GM19035 (cell line): ENCODE results near the gene UBE2C.
"Not testable (repeated sequence)": the region's sequence is repeated elsewhere in the genome, so short reads cannot be mapped to it uniquely, and the experiment has no call there.

Experiments used
- ATAC-seq: cut with Tn5 transposase; IDR thresholded peaks from one replicate; pipeline ENCODE4 v1.9.1; 2021; ENCODE audit not compliant: unreplicated experiment

UBE2C gene

DNA sequence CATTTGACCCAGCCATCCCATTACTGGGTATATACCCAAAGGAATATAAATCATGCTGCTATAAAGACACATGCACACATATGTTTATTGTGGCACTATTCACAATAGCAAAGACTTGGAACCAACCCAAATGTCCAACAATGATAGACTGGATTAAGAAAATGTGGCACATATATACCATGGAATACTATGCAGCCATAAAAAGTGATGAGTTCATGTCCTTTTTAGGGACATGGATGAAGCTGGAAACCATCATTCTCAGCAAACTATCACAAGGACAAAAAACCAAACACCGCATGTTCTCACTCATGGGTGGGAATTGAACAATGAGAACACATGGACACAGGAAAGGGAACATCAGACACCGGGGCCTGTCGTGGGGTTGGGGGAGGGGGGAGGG lies 14.5 kb upstream of the UBE2C start:
- not testable (repeated sequence) for ATAC-seq

DNA sequence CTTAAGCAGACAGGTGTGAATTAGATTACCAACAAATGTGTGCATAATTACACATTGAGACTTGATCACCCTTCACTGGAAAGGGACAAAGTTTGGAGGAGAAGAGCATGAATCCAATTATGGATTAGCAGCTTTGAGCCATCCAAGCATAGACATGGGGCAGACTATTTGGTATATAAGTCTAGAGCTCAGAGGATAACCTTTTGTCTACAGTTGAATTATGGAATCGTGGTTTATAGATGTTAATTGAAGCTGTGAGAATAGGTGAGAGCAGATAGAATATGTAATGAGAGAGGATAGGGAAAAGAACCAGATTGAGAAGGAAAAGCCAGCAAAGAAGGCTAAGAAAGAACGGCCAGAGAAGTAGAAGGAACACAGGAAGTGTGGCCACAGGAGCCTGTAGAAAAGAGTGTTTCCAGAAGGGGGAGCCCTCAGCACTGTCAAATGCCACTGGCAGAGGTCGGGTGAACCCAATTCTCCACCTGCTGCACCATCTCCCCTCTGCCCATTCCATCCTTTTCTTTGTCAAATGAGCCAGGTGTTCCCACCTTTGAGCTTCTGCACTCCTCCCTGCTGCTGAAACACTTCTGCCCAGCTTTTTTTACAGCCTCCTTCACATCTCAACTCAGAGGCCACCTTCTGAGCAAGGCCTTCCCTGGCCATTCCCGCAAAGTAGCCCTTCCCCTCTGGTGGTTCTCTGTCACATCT lies 13.4 kb upstream of the UBE2C start:
- ATAC-seq: no peak

DNA sequence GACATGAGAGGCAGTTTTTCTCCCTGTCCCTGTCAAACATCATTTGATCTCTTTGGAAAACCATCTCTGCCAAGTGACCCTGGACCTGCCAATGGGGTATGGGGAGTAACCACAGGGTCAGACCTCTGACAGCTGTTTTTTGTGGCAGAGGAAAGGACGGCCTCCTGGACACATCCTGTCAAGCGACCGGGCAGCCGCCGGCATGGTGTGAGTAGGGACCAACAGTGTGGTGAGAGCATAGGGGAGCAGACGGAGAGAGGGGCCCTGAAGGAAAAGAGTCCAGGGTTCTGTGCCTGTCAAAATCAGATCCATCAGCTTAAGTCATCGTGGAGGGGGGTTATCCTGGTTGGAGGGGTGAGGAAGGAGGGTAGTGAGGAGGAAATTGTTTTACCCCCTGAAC lies 10.6 kb upstream of the UBE2C start:
- ATAC-seq: no peak

DNA sequence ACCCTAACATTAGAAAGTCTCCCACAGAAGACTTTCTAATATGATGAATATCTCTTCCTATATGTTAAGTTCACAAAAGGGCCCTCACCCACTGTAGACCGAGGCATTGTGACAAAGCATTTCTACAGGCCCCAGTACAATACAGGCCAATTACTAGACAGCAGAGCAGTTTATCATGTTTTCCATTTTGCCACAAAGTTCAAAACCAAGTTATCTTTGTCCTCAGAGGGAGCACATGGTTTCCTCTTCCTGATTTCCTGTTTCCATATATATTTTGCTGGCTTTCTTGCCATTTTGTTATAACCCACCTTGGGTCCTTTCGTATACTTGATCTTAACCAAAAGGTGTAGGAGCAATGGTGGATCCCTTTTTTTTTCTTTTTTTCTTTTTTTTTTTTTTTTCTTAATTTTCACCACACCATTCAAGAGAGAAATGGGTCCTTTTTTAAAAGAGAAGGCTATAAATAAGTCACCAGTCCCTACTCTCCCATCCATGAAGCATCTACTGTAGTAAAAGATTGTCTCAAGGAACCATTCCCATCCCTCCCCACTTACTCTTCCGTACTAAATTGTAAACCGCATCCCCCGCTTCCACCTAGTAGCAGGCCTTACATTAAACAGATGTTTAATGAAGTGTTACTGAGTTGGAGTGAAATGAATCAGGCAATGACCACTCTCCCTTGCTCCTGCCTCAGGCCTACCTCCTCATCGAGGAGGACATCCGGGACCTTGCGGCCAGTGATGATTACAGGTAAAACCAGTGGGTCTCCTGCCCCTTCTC lies 2.1 kb upstream of the UBE2C start:
- ATAC-seq: no peak

DNA sequence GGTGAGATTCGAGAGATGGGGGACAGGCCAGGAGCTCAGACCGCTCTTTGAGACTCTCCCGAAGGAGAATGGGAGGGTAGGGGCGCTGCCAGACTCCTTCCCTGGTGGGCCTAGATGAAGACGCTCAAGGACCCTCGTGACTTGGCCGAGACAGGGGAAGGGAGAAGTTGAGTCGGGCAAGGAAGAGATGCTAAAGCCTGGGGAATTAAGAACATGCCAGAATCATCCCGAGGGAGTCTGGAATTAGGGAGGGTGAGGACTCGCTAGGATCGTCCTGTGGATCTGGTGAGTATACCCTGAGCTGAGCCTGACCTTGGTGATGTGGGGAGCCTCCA lies 529 bp downstream of the UBE2C start:
- no peak for ATAC-seq

DNA sequence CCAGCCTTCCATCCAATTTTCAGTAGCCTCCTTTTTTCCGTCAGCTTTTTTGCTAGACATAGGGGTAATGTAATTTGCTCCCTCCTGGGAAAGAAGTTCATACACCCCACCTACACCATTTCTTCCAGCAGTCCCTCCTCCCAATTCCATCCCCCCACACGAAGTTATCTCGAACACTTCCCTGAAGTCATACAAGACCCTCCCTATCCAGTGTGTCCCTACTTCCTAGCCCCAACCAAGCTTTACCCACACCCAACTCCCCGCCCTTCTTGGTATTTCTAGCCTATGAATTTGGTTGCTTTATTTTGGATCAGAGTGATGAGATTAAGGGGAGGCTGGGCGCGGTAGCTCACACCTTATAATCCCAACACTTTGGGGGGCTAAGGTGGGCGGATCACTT lies 1.0 kb downstream of the UBE2C start:
- no peak for ATAC-seq

DNA sequence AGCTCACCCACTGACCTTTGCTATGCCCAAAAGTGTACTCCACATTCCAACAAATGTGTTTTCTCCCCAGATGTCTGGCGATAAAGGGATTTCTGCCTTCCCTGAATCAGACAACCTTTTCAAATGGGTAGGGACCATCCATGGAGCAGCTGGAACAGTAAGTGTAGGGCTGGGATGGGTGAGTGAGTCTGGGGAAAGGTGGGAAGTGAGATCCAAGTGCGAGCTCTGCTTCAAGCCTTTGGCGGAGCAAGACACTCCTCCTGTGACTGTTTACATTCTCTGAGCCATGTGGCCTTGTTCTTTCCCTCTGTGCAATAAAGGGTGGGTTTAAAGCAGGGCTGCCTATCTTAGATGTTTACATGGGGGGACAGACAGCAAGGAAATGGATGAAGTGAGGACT lies 1.9 kb downstream of the UBE2C start:
- ATAC-seq: no peak

DNA sequence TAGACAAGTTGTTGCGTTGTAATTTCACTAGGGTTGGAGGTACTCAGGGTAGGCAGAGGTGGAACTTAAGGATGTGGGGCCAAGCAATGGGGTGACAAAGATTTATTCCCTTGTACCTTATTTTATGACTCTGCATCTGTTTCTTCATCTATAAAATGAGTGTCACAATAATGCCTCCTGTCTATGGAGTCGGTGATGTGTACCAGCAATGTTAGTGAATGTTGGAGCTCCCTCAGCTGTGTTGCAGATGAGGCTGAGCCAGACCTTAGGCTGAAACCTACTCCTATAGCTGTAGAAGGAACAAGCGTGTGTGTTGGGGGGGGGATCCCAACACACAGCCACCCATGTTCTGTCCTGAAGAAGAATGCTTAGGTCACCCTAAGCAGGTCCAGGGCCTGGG lies 4.5 kb downstream of the UBE2C start:
- no peak for ATAC-seq

DNA sequence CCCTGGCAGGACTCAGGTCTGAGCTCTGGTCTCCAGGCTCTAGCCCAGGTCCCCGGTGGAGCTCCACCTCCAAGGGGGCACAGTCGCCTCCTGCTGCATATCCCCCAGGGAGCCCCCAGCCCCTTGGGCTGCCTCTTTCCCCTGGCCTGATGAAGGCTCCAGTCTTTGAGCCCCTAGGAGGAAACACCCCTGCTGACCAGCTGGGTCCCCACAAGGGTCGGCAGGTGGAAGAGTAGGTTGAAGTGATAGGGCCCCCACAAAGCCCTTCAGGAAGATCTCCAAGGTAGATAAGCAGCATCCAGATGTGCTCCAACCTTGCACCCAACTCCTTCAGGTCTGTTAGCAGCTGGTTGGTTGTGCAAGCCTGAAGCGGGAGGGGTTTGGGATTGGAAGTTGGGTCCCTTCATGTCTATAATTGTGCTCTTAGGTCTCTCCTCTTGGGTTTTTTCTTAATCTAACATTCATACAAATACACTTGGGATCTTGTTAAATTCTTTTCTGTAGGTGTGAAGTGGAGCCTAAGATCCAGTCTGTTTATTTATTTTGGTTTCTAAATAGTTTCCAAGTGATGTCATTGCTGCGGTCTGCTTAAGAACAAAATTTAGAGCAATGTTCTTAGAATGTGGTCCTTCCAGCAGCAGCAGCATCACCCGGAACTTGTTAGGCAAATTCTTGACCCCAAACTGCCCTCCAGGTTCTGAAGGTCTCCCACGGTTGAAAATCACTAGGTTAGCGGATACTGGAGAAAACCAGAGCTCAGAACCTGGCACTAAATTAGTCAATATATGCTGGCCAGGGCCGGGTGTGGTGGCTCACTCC lies 5.1 kb downstream of the UBE2C start:
- ATAC-seq: no peak

DNA sequence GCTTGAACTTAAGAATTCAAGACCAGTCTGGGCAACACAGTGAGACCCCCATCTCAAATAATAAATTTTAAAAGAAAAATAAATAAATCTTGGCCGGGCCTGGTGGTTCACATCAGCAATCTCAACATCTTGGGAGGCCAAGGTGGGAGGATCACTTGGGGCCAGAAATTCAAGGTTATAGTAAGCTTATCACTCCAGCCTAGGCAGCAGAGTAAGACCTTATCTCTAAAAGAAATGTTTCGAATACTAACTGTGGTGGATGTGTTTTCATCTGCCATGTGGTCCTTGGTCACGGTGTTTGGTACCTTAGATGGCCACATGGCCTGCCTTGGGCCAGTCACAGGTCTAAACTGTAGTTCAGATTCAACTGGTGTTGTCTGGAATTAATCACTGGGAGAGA lies 5.8 kb downstream of the UBE2C start:
- ATAC-seq: no peak

DNA sequence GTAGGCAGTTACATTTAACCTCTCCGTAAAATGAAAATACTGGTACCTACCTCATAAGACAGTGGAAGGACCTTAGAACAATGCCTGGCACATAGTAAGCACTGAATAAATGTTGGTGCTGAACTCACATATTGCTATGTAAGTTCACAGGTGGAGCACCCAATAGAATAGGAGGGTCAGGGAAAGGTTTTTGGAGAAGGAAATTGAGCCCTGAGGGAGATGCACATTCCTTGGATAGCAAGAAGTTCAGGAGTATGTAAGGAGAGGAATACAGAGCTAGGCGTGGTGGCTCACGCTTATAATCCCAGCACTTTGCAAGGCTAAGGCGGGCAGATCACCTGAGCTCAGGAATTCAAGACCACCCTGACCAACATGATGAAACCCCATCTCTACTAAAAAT lies 7.0 kb downstream of the UBE2C start:
- no peak for ATAC-seq

DNA sequence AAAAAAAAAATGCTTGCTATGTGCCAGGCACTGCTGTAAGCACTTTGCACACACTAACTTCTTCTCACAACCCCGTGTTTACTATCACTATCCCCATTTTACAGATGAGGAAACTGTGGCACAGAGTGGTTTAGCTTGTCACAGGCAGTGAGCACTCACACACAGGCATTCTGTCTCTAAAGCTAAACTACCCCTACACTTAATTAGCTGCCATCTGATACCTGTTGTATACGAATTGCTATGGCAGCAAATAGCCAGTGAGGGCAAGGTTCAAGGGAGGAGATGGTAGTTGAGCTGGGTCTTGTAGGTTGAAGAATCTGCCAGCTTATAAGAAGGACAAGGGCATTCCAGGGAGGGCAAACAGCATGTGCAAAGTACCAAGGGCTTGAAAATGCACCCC lies 9.5 kb downstream of the UBE2C start:
- no peak for ATAC-seq

DNA sequence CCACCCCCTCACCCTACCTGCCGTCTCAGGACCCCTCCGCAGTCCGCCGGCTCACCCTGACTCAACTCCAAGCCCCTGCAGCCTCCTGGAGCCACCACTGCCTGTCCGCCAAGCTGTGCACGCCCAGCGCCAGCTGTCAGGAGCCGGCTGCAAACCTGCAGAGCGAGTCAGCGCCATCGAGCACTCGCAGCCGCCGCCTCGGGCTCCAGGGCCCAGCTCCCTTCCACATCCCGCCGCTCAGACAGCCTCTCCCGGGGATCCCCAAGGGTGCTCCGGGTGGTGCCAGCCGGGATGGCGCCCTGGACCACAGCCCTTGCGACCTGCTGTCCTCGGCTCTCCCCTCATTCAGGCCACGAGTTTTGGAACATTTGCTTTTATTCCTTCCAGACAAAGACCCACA lies 10.4 kb downstream of the UBE2C start:
- no peak for ATAC-seq

DNA sequence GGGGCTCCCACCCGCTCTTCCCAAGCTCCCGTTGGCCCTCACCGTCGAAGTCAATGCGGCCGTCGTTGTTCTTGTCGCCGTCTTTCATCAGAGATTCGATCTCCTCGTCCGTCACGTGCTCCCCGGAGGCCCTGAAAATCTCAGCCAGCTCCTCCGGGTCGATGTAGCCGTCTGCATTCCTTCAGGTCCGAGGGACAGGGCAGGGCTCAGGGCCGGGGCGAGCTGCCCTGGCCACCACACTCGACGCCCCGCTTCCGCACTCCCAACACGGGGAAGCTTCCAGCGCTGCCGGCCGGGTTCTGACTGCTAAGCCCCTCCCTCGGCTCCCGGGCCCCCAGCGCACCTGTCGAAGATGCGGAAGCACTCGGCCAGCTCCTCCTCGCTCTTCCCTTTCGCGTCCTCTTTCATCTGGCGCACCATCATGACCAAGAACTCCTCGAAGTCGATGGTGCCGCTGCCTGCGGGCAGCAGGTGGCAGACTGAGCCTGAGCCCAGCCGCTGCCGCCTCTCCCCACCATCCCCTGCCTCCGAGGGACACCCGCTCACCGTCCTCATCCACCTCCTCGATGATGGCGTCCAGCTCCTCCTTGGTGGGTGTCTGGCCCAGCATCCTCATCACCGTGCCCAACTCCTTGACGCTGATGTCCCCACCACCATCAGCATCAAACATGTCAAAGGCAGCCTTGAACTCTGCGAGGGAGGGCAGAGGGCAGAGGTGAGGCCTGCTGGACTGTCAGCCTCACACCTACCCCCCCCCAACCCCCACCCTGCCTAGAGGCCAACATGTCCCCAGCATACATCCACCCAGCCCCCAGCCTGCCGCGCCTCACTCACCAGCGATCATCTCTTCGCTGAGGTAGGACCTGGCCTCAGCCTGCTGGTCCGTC lies 11.7 kb downstream of the UBE2C start:
- ATAC-seq: no peak

DNA sequence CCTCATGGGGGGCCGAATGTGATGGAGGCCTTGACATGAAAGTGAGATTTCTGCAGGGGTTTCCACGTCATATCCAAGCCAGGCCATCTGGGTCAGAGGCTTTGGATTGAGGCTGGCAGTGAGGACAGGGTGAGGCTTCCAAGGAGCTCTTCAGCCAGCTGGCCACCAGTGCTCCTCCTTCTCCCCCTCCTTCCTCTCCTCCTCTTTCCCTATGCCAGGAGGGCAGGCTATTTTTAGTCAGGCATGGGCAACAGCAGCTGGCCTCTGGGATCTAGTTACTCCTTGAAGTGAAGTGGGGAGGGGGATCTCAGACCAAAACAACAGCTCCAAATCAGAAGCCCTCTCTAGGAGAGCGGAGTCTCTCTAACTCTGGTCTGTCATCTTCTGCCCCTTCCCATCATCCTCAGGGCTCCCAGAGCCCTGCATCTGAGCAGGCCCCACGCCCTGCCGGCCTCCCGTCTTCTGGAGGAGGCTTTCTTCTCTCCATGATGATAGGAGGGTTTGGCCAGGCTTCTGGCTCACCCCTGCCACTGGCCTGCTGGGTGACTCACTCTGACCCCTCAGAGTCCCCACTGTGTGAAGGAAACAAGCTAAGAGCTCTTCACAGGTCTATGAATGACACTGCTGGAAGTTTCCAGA lies 14.1 kb downstream of the UBE2C start:
- ATAC-seq: no peak

DNA sequence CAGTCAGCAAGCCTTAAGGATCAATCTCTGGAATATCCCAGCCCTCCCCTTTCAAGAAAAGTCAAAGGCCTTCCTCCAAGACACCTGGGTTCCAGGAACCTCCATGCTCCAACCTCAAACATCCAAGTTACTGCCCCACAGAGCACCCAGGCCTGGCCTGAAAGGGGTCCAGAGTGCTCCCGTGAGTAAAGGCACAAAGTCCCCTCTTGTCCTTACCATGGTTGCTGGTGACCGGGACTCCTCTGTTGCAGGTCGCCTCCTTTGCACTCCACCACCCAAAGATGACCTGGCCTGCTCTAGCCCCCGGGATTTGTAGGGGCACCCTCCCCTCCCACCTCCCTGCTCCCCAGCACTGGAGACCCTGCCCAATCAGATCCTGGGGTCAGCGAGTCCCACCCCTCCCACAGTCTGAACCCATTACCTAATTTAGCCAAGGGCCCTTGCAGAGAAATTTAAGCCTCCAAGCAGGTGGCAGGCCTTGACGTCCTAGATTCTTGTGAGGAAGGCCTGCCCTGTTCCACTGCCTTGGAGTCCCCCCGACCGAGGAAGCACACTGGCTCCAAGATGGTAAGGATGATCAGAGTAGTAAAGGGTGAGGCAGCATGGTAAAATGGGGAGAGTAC lies 14.7 kb downstream of the UBE2C start, which contains the start of gene TNNC2:
Gene TNNC2, minus strand, starts transcription at position 283 of the 623 bp plus-strand sequence. Its CDS starts 64 bp downstream, at position 219.
- no peak for ATAC-seq

DNA sequence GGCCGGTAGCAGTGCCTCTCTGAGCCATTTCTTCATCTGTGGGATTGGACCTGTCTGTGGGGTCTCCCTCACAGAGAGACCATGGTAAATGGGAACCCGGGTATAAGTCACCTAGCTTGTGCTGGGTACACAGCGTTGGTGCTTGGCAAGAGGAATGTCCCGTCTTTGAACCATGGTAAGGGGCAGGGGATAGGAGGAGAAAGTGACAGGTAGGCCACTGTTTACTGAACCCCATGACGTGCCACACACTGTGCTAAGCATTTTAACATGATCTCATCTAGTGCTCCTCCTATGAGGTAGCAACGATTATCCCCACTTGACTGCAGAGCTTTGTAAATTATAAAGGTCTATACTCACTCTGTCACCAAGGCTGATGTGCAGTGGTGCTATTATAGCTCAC lies 15.3 kb downstream of the UBE2C start:
- ATAC-seq: no peak

DNA sequence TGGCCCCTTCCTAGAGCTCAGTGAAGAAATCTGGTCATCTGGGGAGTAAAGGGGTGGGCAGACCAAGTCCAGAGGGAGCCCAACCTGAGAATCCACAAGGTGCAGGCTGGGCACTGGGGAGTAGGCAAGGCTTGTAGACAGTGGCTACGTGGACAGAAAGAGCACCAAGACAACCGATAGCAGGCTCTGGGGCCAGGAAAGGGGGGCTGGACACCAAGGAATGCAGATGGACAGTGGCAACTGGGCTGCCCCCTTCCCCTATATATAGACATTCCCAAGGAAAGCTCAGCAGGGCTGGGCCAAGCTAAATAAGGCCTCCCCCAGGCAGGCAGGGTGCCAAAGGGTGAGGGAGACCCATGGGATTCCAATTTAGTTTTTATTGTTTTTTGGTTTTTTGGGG lies 16.1 kb downstream of the UBE2C start:
- ATAC-seq: no peak

DNA sequence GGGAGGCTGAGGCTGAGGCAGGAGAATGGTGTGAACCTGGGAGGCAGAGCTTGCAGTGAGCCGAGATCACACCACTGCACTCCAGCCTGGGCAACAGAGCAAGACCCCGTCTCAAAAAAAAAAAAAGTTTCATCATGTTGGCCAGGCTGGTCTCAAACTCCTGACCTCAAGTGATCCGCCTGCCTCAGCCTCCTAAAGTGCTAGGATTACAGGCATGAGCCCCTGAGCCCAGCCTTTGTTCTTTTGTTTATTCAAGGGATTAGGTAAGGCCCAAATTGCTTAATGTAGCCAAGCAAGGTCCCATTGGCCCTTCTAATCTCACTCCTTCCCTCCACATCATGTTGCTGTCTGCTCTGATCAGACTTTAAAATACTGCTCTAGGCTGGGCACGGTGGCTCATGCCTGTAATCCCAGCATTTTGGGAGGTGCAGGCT lies 17.2 kb downstream of the UBE2C start:
- ATAC-seq: not testable (repeated sequence)

DNA sequence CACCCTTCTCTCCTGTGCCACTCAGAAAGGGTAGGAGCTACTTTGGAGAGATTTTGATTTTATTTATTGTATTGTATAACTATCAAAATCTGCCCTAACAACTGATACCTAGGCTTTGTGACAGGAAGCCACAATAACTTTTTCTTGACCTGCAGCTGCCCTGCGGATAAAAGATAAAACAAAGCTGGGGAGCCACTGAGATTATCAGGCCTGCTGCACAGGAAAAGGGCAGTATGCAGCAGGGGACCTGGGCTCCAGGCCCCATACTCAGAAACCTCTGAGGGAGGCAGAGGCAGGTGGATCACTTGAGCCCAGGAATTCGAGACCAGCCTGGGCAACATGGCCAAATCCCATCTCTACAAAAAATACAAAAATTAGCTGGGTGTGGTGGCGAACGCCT lies 20.2 kb downstream of the UBE2C start:
- ATAC-seq: no peak
